Hepatocyte (in vitro differentiated cells): Measurements from ENCODE around the gene SDR42E1.

Experiments
- CTCF ChIP-seq: fragments of 200-600 bp; sonication (generic); IDR thresholded peaks from 2 replicates; pipeline ENCODE4 v1.5.1; 2016; ENCODE audit warnings: antibody characterized with exemption, mild to moderate bottlenecking; ENCODE audit not compliant: poor library complexity
- EZH2 ChIP-seq: fragments of 200-600 bp; sonication (generic); IDR thresholded peaks from 2 replicates; pipeline ENCODE4 v1.6.1; 2016; ENCODE audit warnings: antibody characterized with exemption, mild to moderate bottlenecking, borderline replicate concordance

- TF ChIP-seq CTCF (peak; percentile 29), EZH2 (no peak)
Observed at GRCh38 chr16:81996664-81997509, 14.4 kb downstream of the SDR42E1 start.
